HepG2 (cell line): ENCODE measurements around the gene MLN. TPM values are rescaled to one million over a fixed set of nuclear protein-coding genes. Genes with fewer than 3 reads are reported as not detected.

ENCODE experiments used
- CEBPG ChIP-seq: IDR thresholded peaks from 2 replicates; pipeline ENCODE4 v1.6.1; 2016
- EHMT2 ChIP-seq: fragments of 200-600 bp; sonication (generic); IDR thresholded peaks from 2 replicates; pipeline ENCODE4 v1.7.0; 2017; ENCODE audit warnings: antibody characterized with exemption, low read depth, low read length, borderline replicate concordance
- GMEB2 ChIP-seq: IDR thresholded peaks from 2 replicates; pipeline ENCODE4 v1.6.1; 2016; ENCODE audit warnings: missing biosample characterization, missing genetic modification reagents, low read depth
- JUN ChIP-seq: sonication (generic); formaldehyde crosslinking; IDR thresholded peaks from 2 replicates; pipeline ENCODE4 v1.4.0; 2020; ENCODE audit warnings: mild to moderate bottlenecking, missing genetic modification reagents
- NR2C2 ChIP-seq: sonication (generic); formaldehyde crosslinking; IDR thresholded peaks from 2 replicates; pipeline ENCODE4 v1.4.0; 2020; ENCODE audit warnings: missing genetic modification reagents, mild to moderate bottlenecking, moderate library complexity, borderline replicate concordance
- THRA ChIP-seq: sonication (generic); formaldehyde crosslinking; IDR thresholded peaks from 2 replicates; pipeline ENCODE4 v1.4.0; 2020; ENCODE audit warnings: missing genetic modification reagents, borderline replicate concordance
- ZBTB38 ChIP-seq: sonication (generic); formaldehyde crosslinking; IDR thresholded peaks from 2 replicates; pipeline ENCODE4 v1.5.1; 2020; ENCODE audit warnings: mild to moderate bottlenecking, missing genetic modification reagents
- ZNF343 ChIP-seq: sonication (generic); formaldehyde crosslinking; IDR thresholded peaks from 2 replicates; pipeline ENCODE4 v1.4.0; 2020; ENCODE audit warnings: mild to moderate bottlenecking, missing genetic modification reagents
- ZNF350 ChIP-seq: sonication (generic); formaldehyde crosslinking; IDR thresholded peaks from 2 replicates; pipeline ENCODE4 v1.4.0; 2020; ENCODE audit warnings: mild to moderate bottlenecking, low read depth, missing genetic modification reagents, borderline replicate concordance
- ZNF562 ChIP-seq: sonication (generic); formaldehyde crosslinking; IDR thresholded peaks from 2 replicates; pipeline ENCODE4 v1.8.0; 2022; ENCODE audit warnings: missing genetic modification reagents, borderline replicate concordance
- ZNF572 ChIP-seq: sonication (generic); formaldehyde crosslinking; IDR thresholded peaks from 2 replicates; pipeline ENCODE4 v1.5.1; 2020; ENCODE audit warnings: mild to moderate bottlenecking, missing genetic modification reagents
- ZNF781 ChIP-seq: sonication (generic); formaldehyde crosslinking; IDR thresholded peaks from 2 replicates; pipeline ENCODE4 v1.5.1; 2020; ENCODE audit warnings: borderline replicate concordance, mild to moderate bottlenecking, missing genetic modification reagents; ENCODE audit errors: not compliant biosample characterization
- polyA plus RNA-seq, 8 experiments: library from polyadenylated mRNA; depleted of rRNA in 3 of 8; stranded (reverse) in 7 of 8; unstranded in 1 of 8; fragments of >200 nt; fragmentation: Illumina TruSeq in 4 of 8; extraction: Trizol in 4 of 8; gene quantifications; 2 replicates each; pipeline versions ENCODE4 v1.2.1 to v1.2.3, GENCODE V29; 2011 to 2016; ENCODE audit warnings: low read depth in 4 of 8, missing spikeins in 1 of 8, mixed read lengths in 1 of 8; ENCODE audit not compliant: insufficient read depth in 1 of 8
- total RNA-seq, 5 experiments: library from RNA; depleted of rRNA; stranded (reverse); fragments of >200 nt; fragmentation: Illumina TruSeq; extraction: Trizol; gene quantifications; 2 replicates each; pipeline ENCODE4 v1.2.3, GENCODE V29; 2016; ENCODE audit warnings: low read depth in 1 of 5

The MLN gene
- total and polyA plus RNA-seq, 2 of the 13 experiments (the other 11 are each of a cell fraction or from before 2014, with no cell fraction given), result not detected

GRCh38 chr6:33789550-33789895 lies 14.3 kb downstream of the MLN start (continued):
- peak; percentile 22 for TF ChIP-seq ZNF781 (CRISPR knock-in tag)
- TF ChIP-seq ZNF350, result 0 out of 2 replicates have a peak, but pooled peaks have one; percentile 42
- TF ChIP-seq EHMT2, result peak; percentile 56; the same call in 1 of the 2 replicates
- no peak for TF ChIP-seq CEBPG (CRISPR knock-in tag)
- TF ChIP-seq ZNF343 (CRISPR knock-in tag), result no peak
- 0 out of 2 replicates have a peak, but pooled peaks have one; percentile 8 for TF ChIP-seq ZBTB38 (CRISPR knock-in tag)
- peak; percentile 51; the same call in 1 of the 2 replicates for TF ChIP-seq ZNF562 (CRISPR knock-in tag)
- 0 out of 2 replicates have a peak, but pooled peaks have one; percentile 68 for TF ChIP-seq ZNF572 (CRISPR knock-in tag)
- no peak for TF ChIP-seq NR2C2
- no peak for TF ChIP-seq THRA (CRISPR knock-in tag)
- TF ChIP-seq GMEB2 (CRISPR knock-in tag), result no peak
- no peak for TF ChIP-seq JUN
